Stomach (tissue), 4 donors: ENCODE results near the gene SLC16A13.
"Not testable (repeated sequence)": the region's sequence is repeated elsewhere in the genome, so short reads cannot be mapped to it uniquely, and the experiment has no call there.

Experiments
- CTCF ChIP-seq, 7 experiments: fragments of 450-650 bp in 4 of 7; fragments of 200-600 bp in 3 of 7; sonication (generic) in 3 of 7; IDR thresholded peaks; one replicate each; pipeline ENCODE4 v1.5.1; 2016 to 2019; ENCODE audit warnings: antibody characterized with exemption in 7 of 7, control low read depth in 2 of 7, mild to moderate bottlenecking in 1 of 7
- POLR2A ChIP-seq, 4 donors: fragments of 450-650 bp; IDR thresholded peaks; one replicate each; pipeline ENCODE4 v1.6.1; 2016; ENCODE audit warnings: antibody characterized with exemption in 4 of 4, control low read depth in 2 of 4, mild to moderate bottlenecking in 1 of 4, moderate library complexity in 1 of 4
- POLR2AphosphoS5 ChIP-seq, 3 donors: sonication (generic); formaldehyde crosslinking; IDR thresholded peaks; one replicate each; pipeline ENCODE4 v1.6.1; 2016; ENCODE audit warnings: antibody characterized with exemption in 3 of 3

DNA sequence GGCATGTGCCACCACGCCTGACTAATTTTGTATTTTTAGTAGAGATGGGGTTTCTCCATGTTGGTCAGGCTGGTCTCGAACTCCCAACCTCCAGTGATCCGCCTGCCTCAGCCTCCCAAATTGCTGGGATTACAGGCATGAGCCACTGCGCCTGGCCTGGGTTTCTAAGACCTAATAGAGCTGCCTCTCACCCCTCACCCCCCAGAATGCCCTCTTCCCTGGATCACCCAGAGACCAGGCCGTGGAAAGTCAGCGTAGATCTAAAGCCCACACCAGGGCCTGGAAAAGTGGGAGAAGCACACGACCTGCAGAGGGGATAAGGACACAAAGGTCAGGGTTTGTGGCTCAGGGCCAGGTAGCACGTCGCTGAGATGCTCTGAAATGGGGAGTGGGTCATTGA is 14.8 kb downstream of the SLC16A13 start:
- not testable (repeated sequence) for TF ChIP-seq CTCF, POLR2A, POLR2AphosphoS5 (IDR thresholded peaks at IDR 0.05)
